ENCODE measurements around the gene GALNT18. TPM values are rescaled to one million over a fixed set of nuclear protein-coding genes. Genes with fewer than 3 reads are reported as not detected.

Gene GALNT18
- total RNA-seq, 2 experiments from 2014 or later = not detected

DNA sequence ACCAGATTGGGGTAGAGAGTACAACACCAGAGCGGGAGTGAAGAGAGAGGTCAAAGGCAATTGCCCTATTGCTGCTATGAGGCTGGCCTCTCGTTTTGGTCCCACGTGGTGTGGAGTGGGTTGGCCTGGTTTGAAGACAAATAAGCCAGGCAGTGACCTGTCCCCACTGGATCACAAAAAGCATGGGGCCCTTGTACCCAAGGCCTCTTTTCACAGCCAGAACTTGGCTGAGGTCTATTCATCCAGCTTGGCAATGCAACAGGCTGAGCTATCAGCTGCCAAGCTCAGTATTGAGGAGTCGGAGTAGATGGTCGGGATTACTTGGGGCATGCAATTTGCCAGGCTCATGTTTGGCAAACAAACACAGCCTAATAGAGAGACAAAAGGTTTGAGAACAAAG is 19.2 kb upstream of the GALNT18 start:
- Histone ChIP-seq H3K9me3 (ENCODE audit: low read length) (no peaks in the 10 kb centered on the region), H3K9me2 (ENCODE audit: insufficient read depth, low read length) (no peaks in the 10 kb centered on the region), H4K20me1 (ENCODE audit: insufficient read depth, low read length) (no peaks in the 10 kb centered on the region), H3K4me3 (ENCODE audit: low read depth, low read length, poor library complexity, severe bottlenecking) (no peak overlapping the region), H3K4me2 (ENCODE audit: low read length) (no peak overlapping the region), H3K36me3 (ENCODE audit: insufficient read depth, low read length) (no peaks in the 10 kb centered on the region), H3K4me1 (ENCODE audit: insufficient read depth, low read length, poor library complexity, severe bottlenecking) (no peaks in the 10 kb centered on the region), H3K79me2 (ENCODE audit: insufficient read depth, low read depth, low read length) (no peaks in the 10 kb centered on the region), H3K27ac (ENCODE audit: low read depth, low read length, poor library complexity, severe bottlenecking) (no peak overlapping the region), H2AFZ (ENCODE audit: low read length) (no peak overlapping the region)
- BruUV-seq (replicated peaks) = no TSS peak
- ChIA-PET POLR2A (interaction anchor here (1.0 kb wide), 1 partner anchor 29 kb away, joined by 3 read pairs; no protein-coding TSS in a partner anchor), CTCF (ENCODE audit: unreplicated experiment) (no interaction called here)
- DNase-seq (ENCODE audit: low spot score) = no peak
- TF ChIP-seq CTCF (conservative IDR thresholded peaks at IDR 0.05; ENCODE audit: low read length) (no peak), EZH2phosphoT487 (IDR thresholded peaks at IDR 0.05; ENCODE audit: borderline replicate concordance, low read depth, low read length) (no peak)
- intact Hi-C loops (cut with micrococcal nuclease; ENCODE audit: unreplicated experiment) = no loop called here

DNA sequence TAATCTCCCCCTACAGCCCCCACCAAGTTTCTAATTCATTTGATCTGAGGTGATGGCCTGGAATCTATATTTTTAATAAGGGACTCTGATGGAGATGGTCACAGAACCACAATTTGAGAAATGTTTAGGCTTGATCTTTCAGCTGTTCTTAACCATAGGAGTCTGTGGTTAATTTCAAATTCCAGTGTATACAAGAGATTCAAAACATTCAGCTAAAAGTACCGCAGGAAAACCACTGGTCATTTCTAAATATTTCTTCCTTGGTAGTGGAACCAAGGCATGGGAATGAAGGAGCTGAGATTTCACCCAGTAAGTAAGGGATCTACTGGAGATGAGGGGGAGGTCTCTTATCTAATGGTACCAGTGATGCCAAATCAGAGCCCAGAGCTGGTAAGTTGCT is 18.3 kb upstream of the GALNT18 start:
- no peaks in the 10 kb centered on the region for H3K36me3 ChIP-seq (ENCODE audit: insufficient read depth, low read length)
- no peak overlapping the region for H2AFZ ChIP-seq (ENCODE audit: low read length)
- H3K9me3 ChIP-seq (ENCODE audit: low read length) = no peaks in the 10 kb centered on the region
- intact Hi-C loops (cut with micrococcal nuclease; ENCODE audit: unreplicated experiment) = no loop called here
- DNase-seq (ENCODE audit: low spot score) = no peak
- CTCF ChIA-PET (ENCODE audit: unreplicated experiment) = no interaction called here
- H3K4me3 ChIP-seq (ENCODE audit: low read depth, low read length, poor library complexity, severe bottlenecking) = no peak overlapping the region
- H3K4me1 ChIP-seq (ENCODE audit: insufficient read depth, low read length, poor library complexity, severe bottlenecking) = no peaks in the 10 kb centered on the region
- H3K27ac ChIP-seq (ENCODE audit: low read depth, low read length, poor library complexity, severe bottlenecking) = no peak overlapping the region
- no peaks in the 10 kb centered on the region for H3K79me2 ChIP-seq (ENCODE audit: insufficient read depth, low read depth, low read length)
- POLR2A ChIA-PET = interaction anchor here (1.0 kb wide), 2 partner anchors 30 to 38 kb away, joined by 3 to 4 read pairs; no protein-coding TSS in a partner anchor
- H4K20me1 ChIP-seq (ENCODE audit: insufficient read depth, low read length) = no peaks in the 10 kb centered on the region
- no peaks in the 10 kb centered on the region for H3K9me2 ChIP-seq (ENCODE audit: insufficient read depth, low read length)
- no peak overlapping the region for H3K4me2 ChIP-seq (ENCODE audit: low read length)
- no TSS peak for BruUV-seq (replicated peaks)
- no peak for TF ChIP-seq CTCF (conservative IDR thresholded peaks at IDR 0.05; ENCODE audit: low read length)
- no peak for TF ChIP-seq EZH2phosphoT487 (IDR thresholded peaks at IDR 0.05; ENCODE audit: borderline replicate concordance, low read depth, low read length)

- BruUV-seq (replicated peaks) = no TSS peak
Observed at GRCh38 chr11:11636671-11637070, 14.9 kb upstream of the GALNT18 start.

More at GRCh38 chr11:11636671-11637070, 14.9 kb upstream of the GALNT18 start:
- H3K4me3 ChIP-seq (ENCODE audit: low read depth, low read length, poor library complexity, severe bottlenecking) = no peak overlapping the region
- DNase-seq (ENCODE audit: low spot score) = no peak
- H3K9me3 ChIP-seq (ENCODE audit: low read length) = no peaks in the 10 kb centered on the region
- no peaks in the 10 kb centered on the region for H3K79me2 ChIP-seq (ENCODE audit: insufficient read depth, low read depth, low read length)
- H3K4me1 ChIP-seq (ENCODE audit: insufficient read depth, low read length, poor library complexity, severe bottlenecking) = no peaks in the 10 kb centered on the region
- H4K20me1 ChIP-seq (ENCODE audit: insufficient read depth, low read length) = no peaks in the 10 kb centered on the region
- no peaks in the 10 kb centered on the region for H3K9me2 ChIP-seq (ENCODE audit: insufficient read depth, low read length)
- ChIA-PET CTCF (ENCODE audit: unreplicated experiment) (no interaction called here), POLR2A (no interaction called here)
- no peak overlapping the region for H2AFZ ChIP-seq (ENCODE audit: low read length)
- no peak for TF ChIP-seq CTCF (conservative IDR thresholded peaks at IDR 0.05; ENCODE audit: low read length)
- intact Hi-C loops (cut with micrococcal nuclease; ENCODE audit: unreplicated experiment) = no loop called here
- no peak overlapping the region for H3K4me2 ChIP-seq (ENCODE audit: low read length)
- no peak overlapping the region for H3K27ac ChIP-seq (ENCODE audit: low read depth, low read length, poor library complexity, severe bottlenecking)
- H3K36me3 ChIP-seq (ENCODE audit: insufficient read depth, low read length) = no peaks in the 10 kb centered on the region

Data from OCI-LY7 (cell line).